ENCODE measurements around the gene RAPGEF5. TPM values are rescaled to one million over a fixed set of nuclear protein-coding genes. Genes with fewer than 3 reads are reported as not detected.

Gene RAPGEF5
- total RNA-seq, 1 donor from 2014 or later, result 56.9 TPM

- no peak for DNase-seq (ENCODE audit: low spot score)
These were observed 202.8 kb downstream of the RAPGEF5 start for GRCh38 chr7:22154143-22154529.

DNA sequence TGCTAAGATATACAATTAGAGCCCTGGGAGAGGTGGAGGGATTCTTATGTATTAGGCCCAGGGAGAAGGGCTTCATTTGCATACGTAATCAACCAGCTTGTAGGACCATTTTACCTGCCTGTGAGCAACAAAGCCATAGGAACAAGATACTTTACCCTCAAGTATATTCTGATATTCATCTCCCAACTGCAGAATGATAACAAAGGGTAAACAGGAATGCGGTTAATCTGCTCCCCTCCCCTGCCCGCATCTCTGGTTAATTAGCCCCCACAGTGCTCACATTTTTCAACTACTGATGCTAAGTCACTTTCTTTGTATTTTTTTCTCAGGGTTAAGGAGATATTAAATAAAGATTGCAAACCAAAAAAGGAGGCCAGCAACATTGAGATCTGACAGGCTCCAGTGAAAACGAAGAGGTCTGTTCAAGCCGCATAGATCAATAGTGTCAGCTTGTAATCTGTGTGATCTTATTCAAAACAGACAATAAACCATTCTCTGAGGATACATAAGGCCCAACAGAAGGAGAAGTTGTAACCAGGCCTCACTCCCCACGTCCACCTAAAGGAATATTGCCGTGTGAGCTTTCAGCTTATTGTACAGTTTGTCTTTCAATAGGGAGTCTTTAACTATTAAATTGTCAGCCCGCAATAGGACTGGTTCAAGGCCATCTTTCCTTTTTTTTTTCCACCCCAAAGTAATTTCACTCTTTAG, 203.4 kb downstream of the RAPGEF5 start:
- DNase-seq (ENCODE audit: low spot score), result no peak

- DNase-seq (ENCODE audit: low spot score), result no peak
These were observed 204.3 kb downstream of the RAPGEF5 start for GRCh38 chr7:22152690-22153089.

- no peak for DNase-seq (ENCODE audit: low spot score)
These were observed 205.1 kb downstream of the RAPGEF5 start for GRCh38 chr7:22151901-22152300.

DNA sequence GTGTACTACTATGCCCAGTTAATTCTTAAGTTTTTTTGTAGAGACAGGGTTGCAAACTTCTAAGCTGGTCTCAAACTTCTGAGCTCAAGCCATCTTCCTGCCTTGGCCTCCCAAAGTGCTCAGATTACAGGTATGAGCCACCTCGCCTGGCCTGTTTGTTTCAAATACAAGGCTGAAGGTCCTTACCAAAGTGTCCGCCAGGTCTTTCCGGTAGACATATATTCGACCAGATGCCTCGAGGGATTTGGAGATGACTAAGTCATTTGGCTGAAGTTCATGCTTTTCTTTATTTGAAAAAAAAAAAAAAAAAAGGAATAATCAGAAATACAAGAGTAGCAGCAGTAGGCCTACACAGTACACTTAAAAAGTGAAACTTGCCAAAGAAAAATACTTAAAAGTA, 206.7 kb downstream of the RAPGEF5 start:
- DNase-seq (ENCODE audit: low spot score), result no peak

DNA sequence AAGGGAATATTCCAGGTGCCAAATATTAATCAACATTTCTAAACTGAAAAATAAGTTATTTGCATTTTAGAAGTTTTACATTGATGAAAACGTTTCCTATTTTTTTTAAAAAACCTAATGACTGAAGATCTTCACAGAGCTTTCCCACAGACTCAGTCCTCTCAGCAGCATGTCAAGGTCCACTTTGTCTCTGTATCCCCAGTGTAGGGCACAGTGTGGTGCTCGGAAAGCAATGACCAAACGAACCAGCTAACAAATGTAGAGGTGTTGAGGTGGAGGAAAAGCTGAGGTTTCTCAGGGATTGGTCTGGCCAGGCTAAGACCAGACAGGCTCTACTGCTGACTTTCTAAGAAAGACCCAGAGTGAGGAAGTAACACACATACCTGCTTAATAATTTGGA, 209.1 kb downstream of the RAPGEF5 start:
- no peak for DNase-seq (ENCODE audit: low spot score)

DNA sequence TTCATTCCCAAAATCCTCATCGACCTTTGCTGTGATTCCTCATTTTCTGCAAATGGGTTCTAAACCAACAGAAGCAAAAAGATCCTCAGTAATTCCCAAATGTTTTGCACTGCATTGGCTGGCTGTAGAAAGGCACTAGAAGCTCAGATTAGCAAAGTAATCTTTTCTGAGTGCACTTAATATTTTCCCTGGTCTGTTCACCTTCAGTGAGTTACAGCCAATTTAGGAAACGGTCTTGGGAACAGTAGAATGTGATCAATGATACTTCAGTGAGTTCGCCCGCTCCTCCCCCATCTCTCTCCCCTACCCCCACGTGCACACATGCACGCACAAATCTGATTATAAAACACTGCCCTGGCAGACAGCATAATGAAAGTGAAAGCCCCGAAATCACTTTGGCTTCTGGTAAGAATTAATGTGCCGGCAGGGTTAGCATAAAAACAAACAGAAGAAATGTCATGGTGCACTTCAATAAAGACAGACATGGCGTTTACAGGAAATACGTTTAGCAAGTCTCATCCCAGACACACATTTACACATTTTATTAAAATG, 209.9 kb downstream of the RAPGEF5 start:
- no peak for DNase-seq (ENCODE audit: low spot score)

DNA sequence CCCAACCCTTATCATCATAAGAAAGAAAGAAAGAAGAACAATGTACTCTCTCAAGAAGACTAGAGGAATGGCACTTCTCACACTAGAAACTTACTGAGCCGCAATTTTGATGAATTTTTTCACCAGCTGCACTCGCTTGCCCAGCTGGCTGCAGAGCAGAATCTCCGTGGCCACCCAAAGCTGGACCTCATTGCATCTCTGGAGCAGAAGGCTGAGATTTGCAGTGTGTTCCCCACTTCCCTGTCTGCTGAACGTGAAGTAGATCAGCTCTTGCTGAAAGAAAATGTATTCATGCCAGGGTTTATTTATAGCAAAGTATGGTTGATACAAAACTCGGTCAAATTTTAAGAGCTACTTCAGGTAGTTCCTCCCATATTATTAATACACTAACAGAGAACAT, 212.0 kb downstream of the RAPGEF5 start:
- DNase-seq (ENCODE audit: low spot score), result no peak

DNA sequence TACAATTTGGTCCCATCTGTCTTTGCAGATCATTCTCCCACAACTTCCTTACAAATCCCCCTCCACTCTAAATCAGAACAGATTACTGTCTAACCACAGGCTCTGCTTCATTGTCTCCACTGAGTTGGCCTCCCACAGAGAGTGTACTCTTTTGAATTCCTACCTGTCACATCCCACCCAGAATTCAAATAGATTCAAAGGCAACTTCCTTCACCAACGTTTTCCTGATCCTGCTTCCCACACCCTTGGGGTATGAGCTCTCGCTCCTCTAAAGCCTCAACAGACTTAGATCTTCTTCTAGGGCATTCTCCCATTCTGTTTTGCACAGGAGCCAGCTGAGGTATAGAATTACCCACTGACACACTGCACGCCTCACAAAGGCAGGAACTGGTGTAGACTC, 213.5 kb downstream of the RAPGEF5 start:
- DNase-seq (ENCODE audit: low spot score), result no peak

DNA sequence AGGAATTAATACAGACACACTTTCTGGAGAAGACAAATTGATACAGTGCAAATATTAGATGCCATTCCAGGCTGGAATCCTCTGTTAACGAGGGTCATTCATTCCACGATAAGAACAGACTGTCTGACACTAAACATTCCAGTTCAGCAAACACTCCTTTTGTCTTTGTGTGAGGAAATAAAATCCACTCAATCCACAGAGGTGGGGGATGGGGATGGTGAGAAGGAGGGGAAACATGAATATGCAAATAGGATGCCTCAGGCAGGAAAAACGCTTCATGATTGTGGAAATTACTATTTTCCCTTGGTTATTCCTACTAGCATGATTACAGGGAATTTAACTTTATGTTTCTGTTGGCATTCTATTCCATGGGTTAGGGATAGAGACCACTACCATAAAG, 214.4 kb downstream of the RAPGEF5 start:
- no peak for DNase-seq (ENCODE audit: low spot score)

- DNase-seq (ENCODE audit: low spot score), result no peak
These were observed 215.6 kb downstream of the RAPGEF5 start for GRCh38 chr7:22141355-22141754.

GRCh38 chr7:22140578-22140977, 216.4 kb downstream of the RAPGEF5 start:
- DNase-seq (ENCODE audit: low spot score), result no peak

DNA sequence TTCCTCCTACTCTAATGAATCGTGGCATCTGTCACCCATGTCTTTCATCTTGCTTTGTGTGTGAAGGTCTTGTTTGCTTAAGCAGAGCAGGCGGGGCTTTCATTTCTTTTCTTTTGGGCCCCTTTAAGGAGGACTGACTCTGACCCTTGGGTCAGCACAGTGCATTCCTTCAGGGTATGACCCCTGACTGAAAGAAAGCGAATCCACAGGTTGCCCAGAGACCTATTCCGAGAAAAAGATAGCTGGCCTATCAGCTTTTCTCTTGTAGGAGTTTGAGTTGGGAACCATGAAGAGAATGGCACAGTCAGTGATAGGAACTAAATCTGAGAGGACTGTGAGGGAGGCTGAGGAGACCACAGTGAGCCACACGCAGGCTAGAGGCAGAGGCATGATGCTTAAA, 218.1 kb downstream of the RAPGEF5 start:
- DNase-seq (ENCODE audit: low spot score), result no peak

DNA sequence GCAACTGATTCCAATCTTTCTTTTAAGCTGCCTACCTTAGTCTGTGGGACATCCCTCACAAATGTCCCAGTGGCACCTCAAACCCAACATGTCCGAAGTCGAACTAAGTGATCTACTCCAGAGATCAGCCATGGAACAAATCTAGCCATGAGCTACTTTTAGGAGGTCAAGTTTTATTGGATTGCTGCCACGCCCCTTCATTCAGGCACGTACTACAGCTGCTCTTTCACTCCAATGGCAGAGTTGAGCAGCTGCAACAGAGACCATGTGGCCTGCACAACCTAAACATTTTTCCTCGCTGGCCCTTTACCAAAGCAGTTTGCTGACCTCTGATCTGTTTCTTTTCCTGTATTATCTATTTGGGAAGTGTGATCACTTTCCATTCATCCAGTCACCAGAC, 218.8 kb downstream of the RAPGEF5 start:
- DNase-seq (ENCODE audit: low spot score), result no peak

- DNase-seq (ENCODE audit: low spot score), result no peak
These were observed 219.5 kb downstream of the RAPGEF5 start for GRCh38 chr7:22137466-22137865.

DNA sequence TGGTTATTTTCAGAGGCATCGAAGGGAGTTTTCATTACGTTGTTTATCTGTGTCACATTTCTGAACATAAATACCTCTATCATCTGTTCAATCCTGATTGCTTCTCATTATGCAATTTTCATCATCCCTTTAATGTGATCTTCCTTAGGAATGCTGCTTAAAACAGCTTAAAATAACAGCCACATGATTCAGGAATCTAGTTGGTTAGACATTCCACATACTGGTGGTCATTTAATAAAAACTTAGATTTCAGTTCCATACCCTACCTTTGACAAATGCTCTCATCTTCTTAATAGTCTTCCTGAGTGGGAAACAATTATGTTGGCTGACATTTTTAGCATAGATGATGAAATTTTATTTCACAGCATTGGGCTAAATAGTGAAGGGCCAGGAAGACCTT, 219.9 kb downstream of the RAPGEF5 start:
- DNase-seq (ENCODE audit: low spot score), result no peak

DNA sequence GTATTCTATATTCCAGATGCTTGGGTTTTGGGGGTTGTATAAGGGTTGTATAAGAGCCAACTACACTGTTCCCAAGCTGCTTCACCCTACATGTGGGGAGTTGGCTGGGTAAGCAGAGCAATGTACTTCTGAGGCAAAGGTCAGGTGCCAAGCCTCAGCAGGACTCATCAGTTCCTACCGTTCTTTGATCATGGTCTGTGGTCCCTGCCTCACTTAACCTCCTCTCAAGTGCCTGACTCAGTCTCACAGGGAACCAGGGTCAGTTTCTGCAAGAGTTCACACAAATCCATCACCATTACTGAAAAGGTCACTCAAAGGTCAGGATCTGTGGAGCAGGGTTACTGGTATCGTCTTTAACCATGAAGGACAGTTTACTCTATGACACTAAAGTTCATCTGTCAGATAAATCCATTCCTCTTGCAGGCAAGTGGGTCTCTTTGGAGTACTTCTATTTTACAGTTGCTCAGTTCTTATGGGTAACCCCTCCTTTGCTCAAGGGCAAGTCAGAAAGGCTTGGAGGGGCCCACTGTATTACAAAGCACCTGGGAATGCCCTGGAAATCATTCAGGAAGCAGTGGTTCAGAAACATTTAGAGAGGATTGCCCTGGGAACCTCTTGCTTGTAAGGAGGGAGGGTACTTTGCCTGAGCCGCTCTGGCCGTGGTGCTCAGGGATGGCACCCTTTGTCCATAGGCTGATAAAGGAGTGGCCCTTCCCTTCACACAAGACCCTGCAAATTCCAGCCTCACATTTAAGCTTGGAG, 227.0 kb downstream of the RAPGEF5 start:
- DNase-seq (ENCODE audit: low spot score), result no peak

DNA sequence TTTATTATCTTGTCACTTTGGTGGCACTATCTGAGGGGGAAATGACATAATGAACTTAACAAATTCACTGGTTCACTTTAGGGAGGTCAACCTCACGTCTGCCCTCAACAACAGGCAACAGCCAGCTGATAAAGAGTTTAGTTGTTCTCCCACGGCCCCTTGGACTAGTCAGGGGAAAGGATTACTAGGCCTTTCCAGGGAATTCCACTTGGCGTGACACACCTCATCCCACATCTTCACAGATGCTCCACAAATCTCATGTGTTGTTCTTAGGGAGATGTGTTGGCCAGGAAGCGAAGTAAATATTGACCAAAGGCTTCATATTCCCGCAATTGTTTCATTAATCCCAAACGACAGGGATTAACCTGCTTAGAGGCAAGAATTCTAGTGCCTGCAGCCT, 227.8 kb downstream of the RAPGEF5 start:
- DNase-seq (ENCODE audit: low spot score), result no peak

DNA sequence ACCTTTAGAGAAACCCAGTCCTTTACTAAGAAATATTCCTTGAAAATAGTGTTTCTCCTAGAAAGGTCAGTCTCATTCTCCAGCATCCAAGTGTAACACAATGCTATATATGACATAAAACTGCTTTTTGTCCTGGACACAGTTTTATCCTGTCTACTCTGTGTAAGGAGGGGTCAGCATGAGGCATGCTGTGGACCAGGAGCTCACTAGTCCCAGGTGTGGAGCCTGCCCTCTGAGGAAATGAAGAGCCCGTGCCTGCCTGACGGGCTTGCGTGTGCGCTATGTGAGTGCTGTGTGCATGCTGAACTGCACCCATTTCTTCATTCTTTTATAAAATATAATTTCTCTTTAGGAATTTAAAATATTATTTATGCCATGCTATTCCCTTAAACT, 228.4 kb downstream of the RAPGEF5 start:
- DNase-seq (ENCODE audit: low spot score), result no peak

GRCh38 chr7:22127835-22128527, 229.0 kb downstream of the RAPGEF5 start:
- no peak for DNase-seq (ENCODE audit: low spot score)

GRCh38 chr7:22125436-22125835, 231.5 kb downstream of the RAPGEF5 start:
- no peak for DNase-seq (ENCODE audit: low spot score)

GRCh38 chr7:22124941-22125340, 232.0 kb downstream of the RAPGEF5 start:
- DNase-seq (ENCODE audit: low spot score), result no peak

GRCh38 chr7:22123139-22123538, 233.8 kb downstream of the RAPGEF5 start:
- DNase-seq (ENCODE audit: low spot score), result no peak

Measured in ureter (tissue), 1 donor.